HG03432 (cell line): ENCODE measurements around the gene SHOX.
"Not testable (repeated sequence)": the region's sequence is repeated elsewhere in the genome, so short reads cannot be mapped to it uniquely, and the experiment has no call there.

Experiments
- ATAC-seq: cut with Tn5 transposase; IDR thresholded peaks from one replicate; pipeline ENCODE4 v1.9.1; 2021; ENCODE audit warnings: mild to moderate bottlenecking, moderate library complexity; ENCODE audit not compliant: unreplicated experiment

Gene SHOX

DNA sequence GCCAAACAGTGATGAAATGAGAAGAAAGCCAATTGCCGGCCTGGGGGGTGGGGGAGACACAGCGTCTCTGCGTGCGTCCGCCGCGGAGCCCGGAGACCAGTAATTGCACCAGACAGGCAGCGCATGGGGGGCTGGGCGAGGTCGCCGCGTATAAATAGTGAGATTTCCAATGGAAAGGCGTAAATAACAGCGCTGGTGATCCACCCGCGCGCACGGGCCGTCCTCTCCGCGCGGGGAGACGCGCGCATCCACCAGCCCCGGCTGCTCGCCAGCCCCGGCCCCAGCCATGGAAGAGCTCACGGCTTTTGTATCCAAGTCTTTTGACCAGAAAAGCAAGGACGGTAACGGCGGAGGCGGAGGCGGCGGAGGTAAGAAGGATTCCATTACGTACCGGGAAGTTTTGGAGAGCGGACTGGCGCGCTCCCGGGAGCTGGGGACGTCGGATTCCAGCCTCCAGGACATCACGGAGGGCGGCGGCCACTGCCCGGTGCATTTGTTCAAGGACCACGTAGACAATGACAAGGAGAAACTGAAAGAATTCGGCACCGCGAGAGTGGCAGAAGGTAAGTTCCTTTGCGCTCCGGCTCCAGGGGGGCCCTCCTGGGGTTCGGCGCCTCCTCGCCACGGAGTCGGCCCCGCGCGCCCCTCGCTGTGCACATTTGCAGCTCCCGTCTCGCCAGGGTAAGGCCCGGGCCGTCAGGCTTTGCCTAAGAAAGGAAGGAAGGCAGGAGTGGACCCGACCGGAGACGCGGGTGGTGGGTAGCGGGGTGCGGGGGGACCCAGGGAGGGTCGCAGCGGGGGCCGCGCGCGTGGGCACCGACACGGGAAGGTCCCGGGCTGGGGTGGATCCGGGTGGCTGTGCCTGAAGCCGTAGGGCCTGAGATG, at the start of gene SHOX:
Gene SHOX, plus strand, starts transcription at position 180 of the 885 bp plus-strand sequence. Its CDS starts 107 bp downstream, at position 287.
- no peak for ATAC-seq

DNA sequence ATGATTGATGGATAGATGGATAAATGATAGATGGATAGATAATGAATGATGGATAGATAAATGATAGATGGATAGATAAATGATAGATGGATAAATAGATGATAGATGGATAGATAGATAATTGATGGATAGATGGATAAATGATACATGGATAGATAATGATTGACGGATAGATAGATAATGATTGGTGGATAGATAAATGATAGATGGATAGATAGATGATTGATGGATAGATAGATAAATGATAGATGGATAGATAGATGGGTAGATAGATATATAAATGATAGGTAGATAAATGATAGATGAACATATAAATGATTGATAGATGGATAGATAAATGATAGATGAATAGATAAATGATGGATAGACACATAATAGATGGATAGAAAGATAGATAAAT, 49.5 kb upstream of the SHOX start:
- ATAC-seq = no peak

DNA sequence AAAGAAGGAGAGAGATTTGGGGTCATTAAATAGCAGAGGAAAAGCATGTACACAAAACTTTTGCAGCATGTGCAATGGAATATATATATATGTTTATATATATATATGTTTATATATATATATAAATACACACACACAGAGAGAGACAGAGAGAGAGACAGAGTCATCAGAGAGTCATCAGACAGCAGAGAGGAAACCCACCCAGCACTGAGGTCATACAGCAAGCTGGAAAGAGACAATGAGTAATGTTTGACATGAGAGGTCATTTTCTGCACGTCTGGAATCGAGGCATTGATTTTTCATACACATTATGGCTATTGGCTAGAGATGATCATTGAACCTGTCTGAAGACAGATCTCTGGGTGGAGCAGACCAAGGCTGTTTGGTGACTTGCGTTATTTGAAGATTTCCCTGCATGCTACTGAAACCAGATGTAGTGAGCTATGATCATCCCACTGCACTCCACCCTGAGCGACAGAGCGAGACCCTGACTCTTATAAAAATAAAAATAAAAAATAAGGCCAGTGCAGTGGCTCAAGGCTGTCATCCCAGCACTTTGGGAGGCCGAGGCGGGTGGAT, 48.8 kb upstream of the SHOX start:
- ATAC-seq = no peak

DNA sequence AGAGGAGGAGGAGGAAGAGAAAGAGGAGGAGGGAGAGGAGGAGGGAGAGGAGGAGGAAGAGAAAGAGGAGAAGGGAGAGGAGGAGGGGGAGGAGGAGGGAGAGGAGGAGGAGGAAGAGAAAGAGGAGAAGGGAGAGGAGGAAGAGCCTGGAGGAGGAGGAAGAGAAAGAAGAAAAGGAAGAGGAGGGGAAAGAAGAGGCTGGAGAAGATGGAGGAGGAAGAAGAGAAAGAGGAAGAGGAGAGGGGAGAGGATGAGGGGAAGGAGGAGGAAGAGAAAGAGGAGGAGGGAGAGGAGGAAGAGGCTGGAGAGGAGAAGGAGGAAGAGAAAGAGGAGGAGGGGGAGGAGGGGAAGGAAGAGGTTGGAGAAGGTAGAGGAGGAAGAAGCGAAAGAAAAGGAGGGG, 46.0 kb upstream of the SHOX start:
- no peak for ATAC-seq

DNA sequence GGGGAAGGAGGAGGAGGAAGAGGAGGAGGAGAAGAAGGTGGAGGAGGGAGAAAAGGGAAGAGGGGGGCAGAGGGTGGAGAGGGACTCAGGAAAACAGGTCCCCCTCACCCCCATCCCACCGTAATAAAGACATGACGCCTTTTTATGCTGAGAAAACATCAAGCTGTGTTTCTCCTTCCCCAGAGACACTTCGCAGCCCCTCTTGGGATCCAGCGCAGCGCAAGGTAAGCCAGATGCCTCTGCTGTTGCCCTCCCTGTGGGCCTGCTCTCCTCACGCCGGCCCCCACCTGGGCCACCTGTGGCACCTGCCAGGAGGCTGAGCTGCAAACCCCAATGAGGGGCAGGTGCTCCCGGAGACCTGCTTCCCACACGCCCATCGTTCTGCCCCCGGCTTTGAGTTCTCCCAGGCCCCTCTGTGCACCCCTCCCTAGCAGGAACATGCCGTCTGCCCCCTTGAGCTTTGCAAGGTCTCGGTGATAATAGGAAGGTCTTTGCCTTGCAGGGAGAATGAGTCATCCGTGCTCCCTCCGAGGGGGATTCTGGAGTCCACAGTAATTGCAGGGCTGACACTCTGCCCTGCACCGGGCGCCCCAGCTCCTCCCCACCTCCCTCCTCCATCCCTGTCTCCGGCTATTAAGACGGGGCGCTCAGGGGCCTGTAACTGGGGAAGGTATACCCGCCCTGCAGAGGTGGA, 45.3 kb upstream of the SHOX start:
- no peak for ATAC-seq

DNA sequence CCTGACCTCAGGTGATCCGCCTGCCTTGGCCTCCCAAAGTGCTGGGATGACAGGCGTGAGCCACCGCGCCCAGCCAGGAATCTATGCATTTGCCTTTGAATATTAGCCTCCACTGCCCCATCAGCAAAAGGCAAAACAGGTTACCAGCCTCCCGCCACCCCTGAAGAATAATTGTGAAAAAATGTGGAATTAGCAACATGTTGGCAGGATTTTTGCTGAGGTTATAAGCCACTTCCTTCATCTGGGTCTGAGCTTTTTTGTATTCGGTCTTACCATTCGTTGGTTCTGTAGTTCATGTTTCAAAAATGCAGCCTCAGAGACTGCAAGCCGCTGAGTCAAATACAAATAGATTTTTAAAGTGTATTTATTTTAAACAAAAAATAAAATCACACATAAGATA, 44.2 kb upstream of the SHOX start:
- no peak for ATAC-seq

DNA sequence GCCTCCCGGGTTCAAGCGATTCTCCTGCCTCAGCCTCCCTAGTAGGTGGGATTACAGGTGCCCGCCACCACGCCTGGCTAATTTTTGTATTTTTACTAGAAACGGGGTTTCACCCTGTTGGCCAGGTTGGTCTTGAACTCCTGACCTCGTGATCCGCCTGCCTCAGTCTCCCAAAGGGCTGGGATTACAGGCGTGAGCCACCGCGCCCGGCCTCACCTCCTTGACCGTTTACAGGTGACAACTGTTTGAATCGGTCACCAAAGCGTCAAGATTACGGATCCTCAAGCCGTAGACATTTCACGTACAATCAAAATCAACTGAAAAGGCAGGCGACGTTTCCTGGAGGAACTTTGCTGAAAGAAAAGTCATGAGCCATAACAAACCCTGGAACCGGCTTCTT, 41.3 kb upstream of the SHOX start:
- ATAC-seq = not testable (repeated sequence)

DNA sequence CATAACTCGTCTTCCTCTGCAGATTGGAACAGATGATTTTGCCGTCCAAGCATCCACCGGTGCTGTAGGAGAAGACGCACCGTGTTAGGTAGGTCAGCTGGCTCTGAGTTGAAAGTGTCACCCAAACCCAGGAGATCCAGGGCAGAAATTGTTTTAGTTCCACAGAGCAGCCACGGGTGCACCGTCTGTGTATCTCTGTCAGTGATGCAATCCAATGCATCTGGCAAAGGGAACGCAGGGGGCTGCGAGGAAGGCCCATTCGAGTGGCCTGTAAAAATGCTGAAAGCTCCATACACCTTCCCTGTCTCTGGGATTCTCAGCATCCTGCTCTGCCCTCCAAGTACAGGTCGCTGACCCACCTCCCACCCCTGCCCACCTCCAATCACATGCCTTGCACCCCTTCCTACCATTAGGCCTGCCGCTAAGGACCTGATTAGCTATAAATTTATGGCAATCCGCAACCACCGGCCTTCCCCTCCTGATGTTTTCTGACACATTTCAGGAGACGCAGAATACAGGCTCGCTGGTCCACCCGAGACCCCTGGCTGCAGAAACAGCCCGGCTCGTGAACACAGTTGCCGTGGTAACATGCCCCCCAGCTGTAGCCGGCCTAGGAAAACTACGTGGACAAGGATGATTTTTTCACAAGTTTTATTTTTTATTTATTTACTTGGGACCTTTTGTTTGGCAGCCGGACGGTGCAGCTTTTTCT, 39.7 kb upstream of the SHOX start:
- no peak for ATAC-seq

DNA sequence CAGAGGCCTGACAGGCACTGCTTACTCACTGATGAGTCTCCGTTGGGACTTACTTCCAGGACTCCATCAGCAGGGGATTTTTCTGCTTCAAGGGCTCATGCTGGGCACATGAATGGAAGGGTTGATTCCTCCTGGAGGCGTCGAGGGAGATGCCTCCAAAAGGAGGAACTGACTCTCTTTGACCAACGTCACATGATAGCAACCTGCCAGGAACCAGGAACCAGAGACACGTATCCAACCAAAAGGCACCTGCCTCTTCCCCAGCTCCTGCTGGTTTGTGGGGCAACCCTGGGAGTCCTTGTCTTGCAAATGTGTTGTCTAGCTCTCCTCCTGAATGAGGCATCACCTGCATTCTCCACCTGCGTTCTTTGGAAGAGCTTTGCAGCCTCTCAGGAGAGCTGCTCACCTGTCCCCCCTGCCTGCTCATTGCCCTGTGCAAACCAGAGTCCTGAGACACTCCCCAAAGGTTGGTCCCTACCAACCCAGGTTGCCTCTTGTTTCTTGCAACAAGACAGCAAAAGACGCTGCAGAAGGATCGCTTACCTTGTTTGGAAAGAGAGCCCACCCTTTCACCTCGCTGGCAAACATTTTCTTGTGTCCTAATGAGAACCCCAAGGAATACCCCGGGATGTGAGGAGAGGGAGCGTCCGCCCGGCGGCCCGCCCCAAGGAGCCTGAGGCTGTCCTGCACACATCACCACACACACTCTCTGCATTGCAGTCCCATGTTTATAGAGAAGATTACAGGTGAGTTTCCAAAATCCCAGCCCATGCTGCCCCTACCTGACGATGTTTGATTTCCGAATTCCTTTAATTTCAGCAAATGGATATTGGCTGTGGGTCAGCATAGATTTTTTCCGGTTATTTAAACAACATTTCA, 30.5 kb upstream of the SHOX start:
- no peak for ATAC-seq

DNA sequence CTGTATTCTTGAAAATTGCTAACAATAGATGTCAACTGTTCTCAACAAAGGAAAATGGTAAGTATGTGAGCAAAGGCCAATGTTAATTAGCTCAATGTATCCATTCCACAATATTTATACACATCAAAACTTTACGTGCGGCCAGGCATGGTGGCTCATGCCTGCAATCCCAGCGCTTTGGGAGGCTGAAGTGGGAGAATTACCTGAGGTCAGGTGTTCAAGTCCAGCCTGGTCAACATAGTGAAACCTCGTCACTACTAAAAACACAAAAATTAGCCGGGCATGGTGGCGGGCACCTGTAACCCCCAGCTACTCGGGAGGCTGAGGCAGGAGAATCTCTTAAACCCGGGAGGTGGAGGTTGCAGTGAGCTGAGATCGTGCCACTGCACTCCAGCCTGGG, 27.6 kb upstream of the SHOX start:
- not testable (repeated sequence) for ATAC-seq

DNA sequence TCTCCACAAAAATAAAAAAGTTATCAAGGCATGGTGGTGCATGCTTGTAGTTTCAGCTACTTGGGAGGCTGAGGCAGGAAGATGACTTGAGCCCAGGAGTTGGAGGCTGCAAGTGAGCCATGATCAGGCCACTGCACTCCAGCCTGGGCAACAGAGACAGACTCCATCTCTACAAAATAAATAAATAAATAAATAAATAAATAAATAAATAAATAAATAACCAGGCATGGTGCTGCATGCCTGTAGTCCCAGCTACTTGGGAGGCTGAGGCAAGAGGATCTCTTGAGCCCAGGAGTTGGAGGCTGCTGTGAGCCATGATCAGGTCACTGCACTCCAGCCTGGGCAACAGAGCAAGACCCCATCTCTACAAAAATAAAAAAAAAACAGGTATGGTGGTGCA, 26.0 kb upstream of the SHOX start:
- not testable (repeated sequence) for ATAC-seq

DNA sequence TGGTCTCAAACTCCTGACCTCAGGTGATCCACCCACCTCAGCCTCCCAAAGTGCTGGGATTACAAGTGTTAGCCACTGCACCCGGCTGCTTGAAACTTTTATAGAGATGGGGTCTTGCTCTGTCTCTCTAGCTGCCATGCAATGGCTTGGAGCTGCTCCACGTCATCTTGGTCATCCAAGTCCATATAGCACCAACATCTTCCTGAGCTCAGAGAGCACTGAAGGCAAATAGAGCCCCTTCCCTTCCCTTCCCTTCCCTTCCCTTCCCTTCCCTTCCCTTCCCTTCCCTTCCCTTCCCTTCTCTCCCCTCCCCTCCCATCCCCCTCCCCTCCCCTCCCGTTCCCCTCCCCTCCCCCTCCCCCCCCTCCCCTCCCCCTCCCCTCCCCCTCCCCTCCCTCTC, 22.5 kb upstream of the SHOX start:
- ATAC-seq = not testable (repeated sequence)

DNA sequence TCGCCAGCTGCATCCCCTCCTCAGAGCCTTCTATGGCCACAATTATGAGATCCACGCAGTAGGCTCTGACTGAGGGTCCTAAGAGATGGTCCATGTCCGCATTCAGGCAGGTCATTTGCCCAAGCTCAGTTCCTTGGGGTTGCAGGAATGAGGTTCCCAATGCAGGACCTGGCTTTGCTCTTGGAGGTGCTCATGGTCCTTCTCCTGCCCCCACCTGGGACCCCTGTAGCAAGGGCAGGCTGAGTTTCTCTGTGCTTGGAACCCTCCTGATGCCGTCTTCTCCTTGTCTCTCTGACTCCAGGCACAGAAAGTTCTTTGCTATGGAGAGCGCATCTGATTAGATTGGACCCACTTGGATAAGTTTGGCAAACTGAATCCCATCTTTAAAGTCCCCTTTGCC, 16.5 kb upstream of the SHOX start:
- no peak for ATAC-seq

DNA sequence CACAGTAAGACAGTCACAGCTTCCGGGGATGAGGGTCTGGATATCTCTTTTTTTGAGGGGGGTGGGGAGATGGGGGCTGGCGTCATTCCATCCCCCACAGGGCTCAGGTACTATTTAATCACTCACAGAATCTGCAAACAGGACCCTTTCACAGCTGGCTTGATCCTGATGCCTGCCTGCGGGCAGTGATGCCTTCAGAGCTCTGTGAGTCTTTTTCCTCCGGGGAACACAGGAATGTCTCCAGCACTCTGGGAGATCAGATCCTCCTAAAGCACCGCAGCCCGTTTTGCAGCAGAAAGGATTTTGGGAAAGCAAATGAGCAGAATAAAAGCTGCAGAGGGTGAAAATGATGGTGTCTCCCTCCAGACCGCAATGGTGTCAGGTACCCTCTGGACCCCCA, 13.2 kb upstream of the SHOX start:
- no peak for ATAC-seq

DNA sequence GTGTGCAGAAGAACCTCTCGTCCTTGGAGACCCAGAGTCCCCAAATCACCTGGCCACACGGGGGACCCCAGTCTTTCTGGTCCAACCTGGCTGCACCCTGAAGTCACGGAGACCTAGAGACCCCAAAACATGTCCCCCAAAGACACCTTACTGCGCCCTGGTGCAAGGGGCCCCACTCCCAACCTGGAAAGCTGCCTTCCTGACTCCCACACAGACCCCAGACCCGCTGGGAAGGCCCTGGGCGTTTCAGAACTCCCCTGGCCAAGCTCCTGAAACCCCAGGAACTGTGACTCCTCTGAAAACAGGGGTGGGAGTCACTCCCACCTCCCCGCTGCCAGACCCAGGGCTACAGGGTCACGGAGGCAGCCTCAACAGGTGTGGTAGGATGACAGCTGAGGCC, 12.7 kb upstream of the SHOX start:
- no peak for ATAC-seq

DNA sequence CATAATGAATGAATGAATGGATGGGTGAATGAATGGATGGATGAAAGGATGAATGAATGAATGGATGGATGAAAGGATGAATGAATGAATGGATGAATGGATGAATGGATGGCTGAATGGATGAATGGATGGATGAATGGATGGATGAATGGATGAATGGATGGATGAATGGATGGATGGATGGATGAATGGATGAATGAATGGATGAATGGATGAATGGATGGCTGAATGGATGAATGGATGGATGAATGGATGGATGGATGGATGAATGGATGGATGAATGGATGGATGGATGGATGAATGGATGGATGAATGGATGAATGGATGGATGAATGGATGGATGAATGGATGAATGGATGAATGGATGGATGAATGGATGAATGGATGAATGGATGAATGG, 12.3 kb upstream of the SHOX start:
- ATAC-seq = not testable (repeated sequence)

DNA sequence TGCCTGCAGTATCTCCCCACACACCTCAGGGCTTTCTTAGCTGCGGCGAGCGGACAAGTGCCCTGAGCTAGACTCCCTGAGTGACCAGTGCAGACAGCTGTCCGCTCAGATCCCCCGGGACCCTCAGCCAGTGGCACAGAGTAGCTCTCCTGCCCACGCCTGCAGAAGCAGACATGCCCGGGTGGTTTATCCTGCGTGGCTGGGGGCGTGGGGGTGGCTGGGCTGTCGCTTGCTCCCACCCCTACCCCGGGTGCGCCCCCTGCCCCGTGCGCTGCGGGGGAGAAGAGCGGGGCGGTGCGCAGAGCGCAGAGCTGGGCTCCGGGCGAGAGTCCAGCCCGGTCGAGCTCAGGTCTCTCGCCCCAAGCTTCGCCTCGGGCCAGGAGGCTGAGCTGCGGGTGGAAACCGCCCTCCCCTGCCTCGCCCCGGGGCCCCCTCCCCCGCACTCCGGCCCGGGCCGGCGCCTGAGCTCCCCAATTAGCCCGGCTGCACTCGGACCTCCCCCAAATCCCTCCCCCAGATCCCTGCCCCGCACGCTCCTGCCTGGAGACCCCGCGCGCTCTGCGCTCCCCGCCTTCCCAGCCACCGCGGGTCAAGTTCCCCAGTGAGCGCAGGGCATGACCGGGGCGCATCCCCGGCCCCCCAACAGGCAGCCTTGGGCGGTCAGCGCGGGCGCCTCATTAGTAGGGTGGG, 11.7 kb upstream of the SHOX start:
- ATAC-seq = no peak

DNA sequence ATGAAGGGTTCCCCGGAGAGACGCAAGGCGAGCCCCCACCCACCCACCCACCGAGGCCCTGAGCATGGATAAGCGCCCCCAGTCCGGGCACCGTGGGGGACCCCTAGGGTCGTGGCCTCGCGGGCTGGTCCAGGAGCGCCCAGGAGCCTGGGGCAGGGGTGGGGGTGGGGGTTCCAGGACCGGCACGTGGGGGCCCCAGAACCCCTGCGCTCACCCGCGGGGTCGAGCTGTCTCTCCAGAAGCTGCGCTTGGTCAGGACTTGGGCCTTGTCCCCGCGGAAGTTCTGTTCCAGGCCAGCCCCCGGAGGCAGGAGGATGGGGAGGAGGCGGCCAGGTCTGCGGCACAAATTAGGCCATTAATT, 11.2 kb upstream of the SHOX start:
- ATAC-seq = no peak

DNA sequence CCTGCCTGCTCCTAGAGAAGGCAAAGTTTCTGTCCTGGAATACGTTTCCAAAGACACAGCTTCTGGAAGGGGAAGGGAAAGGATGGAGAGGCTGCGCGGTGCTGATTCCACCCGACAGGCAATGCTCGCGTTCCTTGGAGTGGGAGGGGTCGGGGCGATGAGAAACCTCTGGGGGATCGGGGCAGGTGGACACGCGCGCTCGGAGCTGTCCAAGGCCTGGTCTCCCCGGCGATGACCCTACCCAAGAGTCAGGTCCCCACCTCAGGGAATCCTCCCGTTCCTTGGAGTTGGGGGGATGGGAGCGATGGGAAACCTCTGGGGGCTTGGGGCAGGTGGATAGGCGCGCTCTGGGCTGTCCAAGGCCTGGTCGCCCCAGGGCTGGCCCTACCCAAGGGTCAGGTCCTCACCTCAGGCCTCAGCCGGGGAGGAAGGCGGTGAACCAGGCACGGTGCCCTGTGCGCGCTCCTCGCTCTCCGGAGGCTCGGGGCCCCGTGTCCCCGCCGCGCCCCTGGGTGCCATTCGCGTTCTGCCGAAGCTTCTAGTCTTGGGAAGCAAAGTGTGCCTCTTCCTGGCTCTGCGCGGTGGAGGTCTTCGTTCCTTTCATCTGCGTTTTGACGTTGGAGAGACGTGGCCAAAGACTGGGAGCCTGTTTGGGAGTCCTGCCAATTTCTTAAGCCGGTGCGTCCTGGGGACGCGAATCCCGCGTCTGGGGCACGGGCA, 10.6 kb upstream of the SHOX start:
- no peak for ATAC-seq
